LNCaP clone FGC (cell line): ENCODE data around the gene CMPK1.
"Not testable (repeated sequence)": the region's sequence is repeated elsewhere in the genome, so short reads cannot be mapped to it uniquely, and the experiment has no call there.

Experiments
- DNase-seq: peaks from one replicate; pipeline ENCODE4 v3.0.0-alpha.2; 2011; ENCODE audit warnings: low read depth
- H3K4me3 ChIP-seq: 2 replicates; pipeline ENCODE4 v1.5.1; 2011; ENCODE audit warnings: mild to moderate bottlenecking, low read depth, low read length, control low read depth
- CTCF ChIP-seq: IDR thresholded peaks from 2 replicates; pipeline ENCODE4 v1.5.1; 2012; ENCODE audit warnings: mild to moderate bottlenecking; ENCODE audit not compliant: control insufficient read depth, insufficient read depth; ENCODE audit errors: extremely low read depth

The CMPK1 gene

GRCh38 chr1:47337350-47337749 is 3.8 kb downstream of the CMPK1 start:
- H3K4me3 ChIP-seq = no peak overlapping the region
- DNase-seq = no peak
- no peak for TF ChIP-seq CTCF

DNA sequence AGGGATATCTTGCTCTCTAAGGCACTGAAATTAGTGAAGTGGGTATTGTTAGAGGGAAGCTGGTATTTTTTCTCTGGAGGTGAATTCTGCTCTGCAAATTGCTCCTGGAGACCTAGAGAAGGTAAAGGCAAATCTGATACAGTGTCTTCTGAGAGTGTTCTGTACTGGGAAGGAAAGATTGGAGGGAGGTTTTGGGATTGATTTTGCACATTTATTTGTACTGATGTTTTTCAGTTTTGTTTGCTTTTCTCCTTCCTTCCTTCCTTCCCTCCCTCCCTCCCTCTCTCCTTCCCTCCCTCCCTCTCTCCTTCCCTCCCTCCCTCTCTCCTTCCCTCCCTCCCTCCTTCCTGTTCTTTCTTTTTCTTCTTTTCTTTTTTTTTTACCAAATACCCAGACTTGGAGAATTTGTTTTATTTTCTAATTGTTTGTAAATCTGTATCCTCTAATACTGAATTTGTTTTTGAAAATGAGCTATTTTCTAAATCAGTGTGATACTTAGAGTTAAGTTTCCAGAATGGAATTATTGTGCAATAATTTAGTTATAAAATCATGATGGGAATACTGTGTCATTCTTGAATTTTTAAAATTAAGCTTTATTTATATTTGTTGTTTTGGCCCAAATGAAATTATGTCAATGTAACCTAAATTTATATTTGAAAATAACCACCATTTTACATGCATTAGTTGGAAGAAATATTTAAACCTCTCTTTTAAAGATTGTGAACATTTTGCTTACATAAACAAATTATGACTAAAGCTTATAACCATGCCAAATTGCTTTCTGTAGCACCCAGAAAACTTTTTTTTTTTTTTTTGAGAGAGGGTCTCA is 4.9 kb downstream of the CMPK1 start:
- DNase-seq = no peak
- no peak for TF ChIP-seq CTCF
- H3K4me3 ChIP-seq = no peak overlapping the region

GRCh38 chr1:47340227-47340626 is 6.6 kb downstream of the CMPK1 start:
- TF ChIP-seq CTCF = no peak
- no peak for DNase-seq
- no peak overlapping the region for H3K4me3 ChIP-seq

GRCh38 chr1:47346979-47347378 is 13.4 kb downstream of the CMPK1 start:
- not testable (repeated sequence) for DNase-seq, H3K4me3 ChIP-seq

DNA sequence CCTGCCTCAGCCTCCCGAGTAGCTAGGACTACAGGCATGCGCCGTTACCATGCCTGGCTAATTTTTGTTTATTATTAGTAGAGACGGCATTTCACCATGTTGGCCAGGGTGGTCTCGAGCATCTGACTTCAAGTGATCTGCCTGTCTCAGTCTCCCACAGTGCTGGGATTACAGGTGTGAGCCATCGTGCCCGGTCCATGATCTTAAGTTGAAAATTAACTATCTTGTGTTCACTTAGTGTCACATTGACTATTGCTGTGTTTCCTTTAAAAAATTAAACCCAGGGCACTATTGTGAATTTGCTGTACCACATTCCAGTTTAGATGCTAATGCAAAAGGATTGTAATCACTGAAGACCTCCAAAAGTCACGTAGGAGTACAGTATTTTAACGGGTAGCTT is 14.1 kb downstream of the CMPK1 start:
- no peak overlapping the region for H3K4me3 ChIP-seq
- no peak for TF ChIP-seq CTCF
- DNase-seq = no peak

- DNase-seq = no peak
- no peak for TF ChIP-seq CTCF
- no peak overlapping the region for H3K4me3 ChIP-seq
Observed at GRCh38 chr1:47348246-47348645, 14.7 kb downstream of the CMPK1 start.

DNA sequence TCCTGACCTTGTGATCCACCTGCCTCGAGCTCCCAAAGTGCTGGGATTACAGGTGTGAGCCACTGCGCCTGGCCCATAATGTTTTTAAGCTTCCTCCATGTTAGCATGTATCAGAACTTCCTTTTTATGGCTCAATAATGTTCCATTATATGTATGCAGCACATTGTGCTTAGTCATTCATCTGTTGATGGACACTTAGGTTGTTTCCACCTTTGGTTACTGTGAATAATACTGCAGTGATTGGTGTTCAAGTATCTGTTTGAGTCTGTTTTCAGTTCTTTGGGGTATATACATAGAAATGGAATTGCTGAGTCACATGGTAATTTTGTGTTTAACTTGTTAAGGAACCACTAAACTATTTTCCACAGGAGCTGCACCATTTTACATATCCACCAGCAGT is 17.7 kb downstream of the CMPK1 start:
- DNase-seq = no peak
- no peak overlapping the region for H3K4me3 ChIP-seq
- no peak for TF ChIP-seq CTCF
